Prostate gland (tissue), 2 donors: ENCODE results near the gene MSL1.

Source experiments
- POLR2A ChIP-seq: fragments of 450-650 bp; IDR thresholded peaks from one replicate; pipeline ENCODE4 v1.6.1; 2016; ENCODE audit warnings: antibody characterized with exemption, mild to moderate bottlenecking
- POLR2AphosphoS5 ChIP-seq: sonication (generic); formaldehyde crosslinking; IDR thresholded peaks from one replicate; pipeline ENCODE4 v1.6.1; 2017; ENCODE audit warnings: antibody characterized with exemption
- TF ChIP-seq, protein P1 (sequence below), 4 experiments: fragments of 200-600 bp in 2 of 4; fragments of 450-650 bp in 2 of 4; sonication (generic) in 2 of 4; IDR thresholded peaks; 1 replicate in 3 of 4; 2 replicates in 1 of 4; pipeline ENCODE4 v1.5.1; 2016 to 2019; ENCODE audit warnings: antibody characterized with exemption in 4 of 4, mild to moderate bottlenecking in 2 of 4, moderate library complexity in 2 of 4

DNA sequence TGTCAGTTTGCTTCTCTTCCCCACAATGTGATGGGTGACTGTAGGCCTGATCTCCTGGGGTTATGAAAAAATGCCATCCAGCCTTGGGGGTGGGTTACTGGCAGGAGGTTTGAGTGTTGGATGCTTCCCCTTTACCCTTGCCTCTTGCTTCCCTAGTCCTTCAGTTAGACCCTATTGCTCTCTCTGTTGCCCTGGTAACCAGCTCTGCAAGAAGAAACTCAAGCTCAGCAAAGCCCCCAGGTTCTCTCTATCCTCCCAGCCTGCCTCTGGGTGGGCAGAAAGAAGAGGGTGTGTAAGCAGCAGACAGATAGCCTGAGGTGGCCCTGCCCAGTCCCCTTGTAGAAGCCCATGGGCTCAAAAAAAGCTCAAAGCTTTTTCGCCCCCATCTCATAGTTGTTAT, 52.7 kb downstream of the MSL1 start:
- TF ChIP-seq, protein P1, sequence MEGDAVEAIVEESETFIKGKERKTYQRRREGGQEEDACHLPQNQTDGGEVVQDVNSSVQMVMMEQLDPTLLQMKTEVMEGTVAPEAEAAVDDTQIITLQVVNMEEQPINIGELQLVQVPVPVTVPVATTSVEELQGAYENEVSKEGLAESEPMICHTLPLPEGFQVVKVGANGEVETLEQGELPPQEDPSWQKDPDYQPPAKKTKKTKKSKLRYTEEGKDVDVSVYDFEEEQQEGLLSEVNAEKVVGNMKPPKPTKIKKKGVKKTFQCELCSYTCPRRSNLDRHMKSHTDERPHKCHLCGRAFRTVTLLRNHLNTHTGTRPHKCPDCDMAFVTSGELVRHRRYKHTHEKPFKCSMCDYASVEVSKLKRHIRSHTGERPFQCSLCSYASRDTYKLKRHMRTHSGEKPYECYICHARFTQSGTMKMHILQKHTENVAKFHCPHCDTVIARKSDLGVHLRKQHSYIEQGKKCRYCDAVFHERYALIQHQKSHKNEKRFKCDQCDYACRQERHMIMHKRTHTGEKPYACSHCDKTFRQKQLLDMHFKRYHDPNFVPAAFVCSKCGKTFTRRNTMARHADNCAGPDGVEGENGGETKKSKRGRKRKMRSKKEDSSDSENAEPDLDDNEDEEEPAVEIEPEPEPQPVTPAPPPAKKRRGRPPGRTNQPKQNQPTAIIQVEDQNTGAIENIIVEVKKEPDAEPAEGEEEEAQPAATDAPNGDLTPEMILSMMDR (IDR thresholded peaks at IDR 0.05), result no peak
- TF ChIP-seq POLR2A, result no peak
- no peak for TF ChIP-seq POLR2AphosphoS5
